HG03575 (cell line): ENCODE measurements around the gene SP3.

ENCODE experiments used
- ATAC-seq: cut with Tn5 transposase; IDR thresholded peaks from one replicate; pipeline ENCODE4 v1.9.1; 2021; ENCODE audit not compliant: unreplicated experiment, insufficient number of reproducible peaks, low FRiP score; ENCODE audit errors: extremely low read depth

SP3 gene

DNA sequence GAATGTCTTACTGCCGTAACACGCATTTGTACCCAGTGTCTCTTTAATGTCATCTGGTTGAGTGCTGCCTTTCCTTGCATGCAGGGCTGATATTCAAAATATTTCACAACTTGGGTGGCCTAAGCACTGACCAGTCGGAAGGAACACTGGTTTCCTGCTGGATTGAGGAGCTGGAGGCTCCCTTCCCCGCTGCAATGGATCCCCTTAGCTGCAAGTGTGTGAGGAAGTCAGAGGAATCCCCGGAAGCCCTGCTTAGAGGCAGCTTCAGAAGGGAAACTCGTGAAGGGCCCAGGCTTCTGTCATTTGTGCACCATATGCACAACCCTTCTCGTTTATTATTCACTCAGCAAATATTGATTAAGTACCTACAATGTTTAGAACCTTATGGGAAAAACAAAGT lies 33.2 kb upstream of the SP3 start:
- ATAC-seq: no peak

GRCh38 chr2:173997753-173998152 lies 32.6 kb upstream of the SP3 start:
- ATAC-seq: no peak

DNA sequence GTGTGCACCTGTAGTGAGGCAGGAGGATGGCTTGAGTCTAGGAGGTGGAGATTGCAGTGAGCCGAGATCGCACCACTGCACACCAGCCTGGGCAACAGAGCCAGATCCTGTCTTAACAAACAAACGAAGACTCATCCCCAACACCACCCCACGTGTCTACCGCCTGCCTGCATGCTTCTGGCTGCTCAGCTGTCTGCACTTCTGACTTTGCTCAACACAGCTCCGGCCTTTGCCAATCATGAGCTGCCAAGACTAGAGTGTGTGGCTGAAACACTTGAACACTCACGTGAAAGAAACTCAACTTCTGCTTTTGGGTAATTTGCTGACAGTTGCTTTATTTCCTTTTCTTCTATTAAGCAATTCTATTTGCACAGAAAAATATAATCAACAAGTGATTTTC lies 32.1 kb upstream of the SP3 start:
- ATAC-seq: no peak

- no peak for ATAC-seq
These were observed 31.6 kb upstream of the SP3 start for GRCh38 chr2:173996766-173997165.

DNA sequence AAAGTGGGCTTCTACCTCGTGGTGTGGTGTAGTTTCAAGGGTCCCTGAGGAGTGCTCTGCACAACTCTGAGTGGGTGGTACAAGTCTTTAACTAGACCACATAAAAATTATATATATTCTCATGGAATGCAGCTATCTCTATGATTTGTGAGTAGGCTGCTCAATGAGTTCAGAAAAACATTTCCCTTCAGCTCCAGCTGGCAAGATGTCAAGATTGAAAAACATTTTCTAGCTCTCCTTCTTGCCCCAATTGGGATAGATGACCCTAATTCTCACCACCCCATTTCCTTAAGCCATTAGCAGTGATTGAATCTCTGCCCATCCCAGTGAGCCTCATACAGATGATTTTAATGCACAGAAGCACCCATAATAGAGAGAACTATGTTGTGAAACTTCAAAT lies 28.3 kb upstream of the SP3 start:
- no peak for ATAC-seq

GRCh38 chr2:173991856-173992588 lies 26.8 kb upstream of the SP3 start:
- ATAC-seq: no peak

DNA sequence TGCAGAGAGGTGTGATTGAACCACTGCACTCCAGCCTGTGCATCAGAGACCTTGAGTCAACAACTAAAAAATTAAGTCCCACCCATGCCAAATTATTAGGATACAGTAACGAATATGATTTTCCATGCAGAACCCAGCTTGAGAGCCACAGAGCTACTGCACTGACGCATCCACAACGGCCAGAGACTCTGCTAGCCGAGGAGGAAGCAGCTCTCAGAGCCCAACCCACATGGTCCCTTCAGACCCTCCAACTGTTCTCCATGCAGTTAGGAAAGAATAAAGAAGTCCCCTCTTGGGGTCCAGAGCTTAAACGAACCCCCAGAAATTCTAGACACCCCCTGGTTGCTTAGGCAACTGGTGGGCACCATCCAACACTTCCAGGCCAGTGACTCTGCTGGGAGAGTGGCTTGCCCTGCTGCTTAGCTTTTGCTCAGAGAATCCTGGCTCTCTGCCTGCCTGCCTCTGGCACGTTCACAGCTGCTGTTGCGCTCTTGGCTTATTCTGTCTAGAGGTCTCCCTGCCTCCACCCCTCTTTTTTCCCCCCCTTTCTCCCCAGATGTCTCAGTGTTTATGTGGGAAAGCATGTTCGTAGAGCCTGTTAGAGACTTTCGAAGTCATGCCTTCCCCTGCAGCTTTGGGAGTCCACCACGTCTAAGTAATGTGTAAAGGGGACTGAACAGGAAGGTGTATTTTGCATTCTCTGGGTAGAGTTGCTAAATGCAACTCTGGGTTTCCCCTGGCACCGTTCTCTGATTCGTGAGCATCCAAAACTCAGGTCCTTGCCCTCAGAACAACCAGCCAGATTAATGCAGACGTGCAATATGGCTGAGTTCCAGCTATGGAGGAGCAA lies 26.0 kb upstream of the SP3 start:
- peak; percentile 46 for ATAC-seq

- ATAC-seq: no peak
These were observed 25.1 kb upstream of the SP3 start for GRCh38 chr2:173990245-173990644.

GRCh38 chr2:173989884-173990215 lies 24.7 kb upstream of the SP3 start:
- ATAC-seq: no peak

- ATAC-seq: no peak
These were observed 24.1 kb upstream of the SP3 start for GRCh38 chr2:173989160-173989883.

- ATAC-seq: no peak
These were observed 21.6 kb upstream of the SP3 start for GRCh38 chr2:173986805-173987204.

GRCh38 chr2:173985605-173985992 lies 20.4 kb upstream of the SP3 start:
- no peak for ATAC-seq

- no peak for ATAC-seq
These were observed 19.9 kb upstream of the SP3 start for GRCh38 chr2:173984866-173985604.

- no peak for ATAC-seq
These were observed 18.3 kb upstream of the SP3 start for GRCh38 chr2:173983391-173983871.

DNA sequence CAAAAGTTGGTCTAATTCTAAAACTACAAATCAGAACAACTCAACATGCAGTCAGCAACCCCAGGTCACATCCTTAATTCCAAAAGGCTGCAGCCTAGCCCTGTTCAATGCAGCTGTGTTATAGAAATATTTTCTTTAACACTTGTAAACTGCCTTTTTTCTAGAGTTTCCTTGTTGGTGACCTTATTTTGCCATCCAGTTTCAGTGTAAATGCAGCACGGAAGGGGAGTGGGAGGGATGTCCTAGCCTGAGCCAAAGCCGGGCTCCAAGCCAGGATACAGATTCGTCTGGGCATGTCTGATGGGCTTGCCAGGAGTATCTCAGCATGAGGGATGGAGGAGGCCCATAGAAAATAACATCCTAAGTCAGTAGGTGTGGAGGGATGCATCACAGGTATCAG lies 17.7 kb upstream of the SP3 start:
- no peak for ATAC-seq

- ATAC-seq: no peak
These were observed 17.1 kb upstream of the SP3 start for GRCh38 chr2:173982182-173982714.

GRCh38 chr2:173981520-173981919 lies 16.3 kb upstream of the SP3 start:
- ATAC-seq: no peak

DNA sequence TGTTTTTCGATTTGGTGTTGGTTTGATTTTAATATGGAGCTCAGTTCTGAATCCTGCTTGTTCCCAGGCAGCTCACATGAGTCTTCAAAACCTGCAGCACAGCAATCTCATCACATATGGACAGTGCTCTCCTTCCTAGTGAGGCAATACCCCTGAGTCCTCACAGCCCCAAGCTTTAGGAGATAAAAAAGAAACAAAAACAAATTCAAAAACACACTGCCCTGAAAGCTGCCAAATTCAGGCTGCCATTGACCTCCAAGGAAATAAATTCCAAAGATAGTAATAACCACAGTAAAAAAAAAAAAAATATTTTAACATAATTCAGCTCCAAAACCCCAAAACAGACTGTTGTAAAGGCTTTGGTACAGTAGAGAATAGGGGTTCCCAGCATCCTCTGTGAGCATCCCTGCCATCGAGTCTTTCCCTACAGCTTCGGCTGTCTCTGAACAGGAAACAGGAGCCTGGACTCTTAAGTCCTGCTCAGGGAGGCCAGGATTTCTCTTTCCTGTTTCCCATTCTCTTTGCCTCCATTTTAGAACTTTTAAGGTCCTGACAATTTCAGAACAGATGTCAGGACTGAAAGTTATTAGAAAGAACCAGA lies 14.7 kb upstream of the SP3 start:
- no peak for ATAC-seq

DNA sequence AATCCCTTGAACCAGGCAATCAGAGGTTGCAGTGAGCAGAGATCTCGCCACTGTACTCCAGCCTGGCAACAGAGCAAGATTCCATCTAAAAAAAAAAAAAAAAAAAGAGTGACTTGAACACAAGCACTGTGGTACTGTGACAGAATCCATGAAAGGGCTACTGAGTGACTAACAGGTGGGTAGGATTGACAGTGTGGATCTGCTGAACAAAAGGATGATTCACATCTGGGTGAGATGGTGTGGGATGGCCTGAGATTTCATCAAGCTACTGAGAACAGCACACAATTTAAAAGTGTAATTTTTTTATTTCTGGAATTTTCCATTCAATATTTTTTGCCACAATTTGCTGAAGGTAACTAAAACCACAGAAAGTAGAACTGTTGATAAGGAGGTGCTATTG lies 13.3 kb upstream of the SP3 start:
- ATAC-seq: no peak
